Erythroblast (primary cell): ENCODE measurements around the gene MAN2A2.
"Not testable (repeated sequence)": the region's sequence is repeated elsewhere in the genome, so short reads cannot be mapped to it uniquely, and the experiment has no call there.

Experiments used
- DNase-seq, 2 experiments: peaks; one replicate each; lab custom pipeline; 2025; lab: John Stamatoyannopoulos, UW
- GATA1 ChIP-seq: IDR thresholded peaks from 2 replicates; pipeline ENCODE4 v1.6.1; 2011; ENCODE audit warnings: low read depth, mild to moderate bottlenecking, control low read depth, low read length, moderate library complexity
- POLR2A ChIP-seq: IDR thresholded peaks from 2 replicates; pipeline ENCODE4 v1.6.1; 2011; ENCODE audit warnings: mild to moderate bottlenecking, low read length

Gene MAN2A2

GRCh38 chr15:90901175-90902039, 1.7 kb upstream of the MAN2A2 start:
- TF ChIP-seq GATA1 = peak; percentile 92
- no peak for TF ChIP-seq POLR2A
- DNase-seq = peak; percentile 97 to 100

DNA sequence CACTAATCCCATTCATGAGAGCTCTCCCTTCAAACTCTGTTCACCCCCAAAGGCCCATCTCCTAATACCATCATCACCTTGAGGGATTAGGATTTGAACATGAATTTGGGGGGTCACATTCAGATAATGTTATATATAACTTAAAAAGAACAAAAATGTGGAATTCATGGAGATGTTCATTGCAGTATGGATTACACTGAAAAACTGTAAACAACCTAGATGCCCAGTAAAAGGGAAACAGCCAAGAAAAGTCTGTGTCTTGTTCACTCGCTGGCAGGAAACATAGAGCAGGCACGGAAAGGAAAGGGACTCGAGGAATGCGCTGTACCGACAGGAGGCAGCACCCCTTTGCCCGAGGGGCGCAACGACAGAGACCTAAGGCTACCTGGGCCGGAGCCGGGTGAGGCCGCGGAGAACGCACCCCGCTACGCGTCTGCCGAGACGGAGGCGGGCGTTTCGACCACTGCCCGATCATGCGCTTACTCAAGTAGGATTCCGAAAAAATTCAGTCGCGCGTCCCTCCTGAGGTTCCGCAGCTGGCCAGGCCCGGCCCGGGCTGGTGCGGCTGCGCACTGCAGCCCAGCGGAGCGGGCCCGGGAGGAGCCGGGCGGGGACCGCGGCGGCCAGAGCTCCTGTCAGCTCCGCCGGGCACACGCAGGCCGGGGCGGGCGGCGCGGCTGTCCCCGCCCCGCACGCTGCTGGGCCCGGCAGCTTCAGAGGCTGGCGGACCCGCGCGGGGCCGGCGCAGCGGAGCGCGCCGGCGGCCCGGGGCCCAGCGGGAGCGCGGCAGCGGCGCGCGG, 862 bp upstream of the MAN2A2 start:
- peak; percentile 84 to 95 for DNase-seq
- peak; percentile 94 for TF ChIP-seq POLR2A
- TF ChIP-seq GATA1 = no peak

DNA sequence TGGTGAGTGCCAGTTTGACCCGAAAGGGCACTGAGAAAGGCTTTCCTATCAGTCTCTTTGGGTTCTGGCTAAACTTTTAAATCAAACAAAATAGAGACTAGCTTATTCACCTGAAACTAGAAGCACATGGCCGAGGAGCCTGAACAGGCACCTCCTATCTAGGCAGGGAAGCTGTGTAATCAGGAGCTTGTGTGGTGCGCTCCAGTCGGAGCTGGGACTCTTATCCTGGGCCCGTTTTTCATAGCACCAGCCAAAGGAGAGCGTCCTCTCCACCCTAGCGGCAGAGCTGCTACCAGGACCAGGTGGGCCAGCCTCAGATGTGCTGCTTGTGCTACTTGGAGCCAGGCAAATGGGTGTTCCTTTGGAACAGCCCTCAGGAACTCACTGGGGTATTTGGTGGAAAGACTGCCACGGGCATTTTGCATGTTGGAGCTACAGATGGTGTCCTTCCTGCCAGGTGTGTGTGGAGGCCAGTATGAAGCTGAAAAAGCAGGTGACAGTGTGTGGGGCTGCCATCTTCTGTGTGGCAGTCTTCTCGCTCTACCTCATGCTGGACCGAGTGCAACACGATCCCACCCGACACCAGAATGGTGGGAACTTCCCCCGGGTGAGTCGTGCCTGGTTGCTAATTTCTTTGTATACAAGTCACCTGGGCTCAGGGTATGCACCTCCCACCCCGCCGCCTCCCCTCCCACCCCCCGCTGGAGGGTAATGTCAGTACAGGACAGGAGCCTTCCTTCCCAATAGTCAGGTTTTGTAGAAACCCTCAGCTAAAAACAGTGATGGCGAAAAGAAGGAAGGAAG, 833 bp downstream of the MAN2A2 start:
- peak; percentile 88 for DNase-seq
- peak; percentile 45 for TF ChIP-seq POLR2A
- no peak for TF ChIP-seq GATA1

DNA sequence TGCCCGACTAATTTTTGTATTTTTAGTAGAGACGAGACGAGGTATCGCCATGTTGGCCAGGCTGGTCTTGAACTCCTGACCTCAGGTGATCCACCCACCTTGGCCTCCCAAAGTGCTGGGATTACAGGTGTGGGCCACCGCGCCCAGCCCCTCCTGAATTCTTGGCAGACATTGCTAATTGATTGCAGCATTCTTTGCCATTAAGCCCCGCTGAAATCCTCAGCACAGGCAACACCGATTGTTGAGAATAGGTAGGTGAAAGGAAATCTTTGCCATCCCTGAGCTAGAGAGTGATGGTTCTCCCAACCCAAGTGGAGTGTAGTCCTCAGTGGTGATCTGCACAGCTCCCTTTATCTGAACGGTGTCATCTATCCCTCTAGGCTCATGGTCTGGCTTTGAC, 1.6 kb downstream of the MAN2A2 start:
- no peak for TF ChIP-seq GATA1
- TF ChIP-seq POLR2A = no peak
- no peak for DNase-seq

DNA sequence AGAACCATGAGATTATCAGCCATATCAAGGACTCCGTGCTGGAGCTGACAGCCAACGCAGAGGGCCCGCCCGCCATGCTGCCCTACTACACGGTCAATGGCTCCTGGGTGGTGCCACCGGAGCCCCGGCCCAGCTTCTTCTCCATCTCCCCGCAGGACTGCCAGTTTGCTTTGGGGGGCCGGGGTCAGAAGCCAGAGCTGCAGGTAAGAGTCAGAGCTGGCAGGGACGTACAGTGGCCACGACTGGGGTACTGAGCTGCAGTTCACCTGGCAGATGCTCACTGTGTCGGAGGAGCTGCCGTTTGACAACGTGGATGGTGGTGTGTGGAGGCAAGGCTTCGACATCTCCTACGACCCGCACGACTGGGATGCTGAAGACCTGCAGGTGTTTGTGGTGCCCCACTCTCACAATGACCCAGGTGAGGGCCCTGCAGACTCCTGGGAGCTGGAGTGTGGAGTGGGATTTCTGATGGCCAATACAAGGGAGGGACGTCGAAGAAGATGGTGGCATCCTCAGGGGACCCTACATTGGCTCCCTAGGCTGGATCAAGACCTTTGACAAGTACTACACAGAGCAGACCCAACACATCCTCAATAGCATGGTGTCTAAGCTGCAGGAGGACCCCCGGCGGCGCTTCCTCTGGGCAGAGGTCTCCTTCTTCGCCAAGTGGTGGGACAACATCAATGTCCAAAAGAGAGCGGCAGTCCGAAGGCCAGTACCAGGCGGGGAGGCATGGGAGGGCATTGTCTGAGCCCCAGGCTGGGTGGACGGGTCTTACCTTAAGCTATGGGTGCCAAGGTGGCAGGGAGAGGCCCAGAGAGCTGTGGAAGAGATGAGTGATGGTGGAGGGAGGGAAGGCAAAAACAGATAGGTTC, 2.4 kb downstream of the MAN2A2 start:
- DNase-seq = no peak
- TF ChIP-seq GATA1 = no peak
- TF ChIP-seq POLR2A = no peak

- DNase-seq = no peak
- TF ChIP-seq POLR2A (no peak), GATA1 (no peak)
Observed at GRCh38 chr15:90906181-90906849, 3.2 kb downstream of the MAN2A2 start.

DNA sequence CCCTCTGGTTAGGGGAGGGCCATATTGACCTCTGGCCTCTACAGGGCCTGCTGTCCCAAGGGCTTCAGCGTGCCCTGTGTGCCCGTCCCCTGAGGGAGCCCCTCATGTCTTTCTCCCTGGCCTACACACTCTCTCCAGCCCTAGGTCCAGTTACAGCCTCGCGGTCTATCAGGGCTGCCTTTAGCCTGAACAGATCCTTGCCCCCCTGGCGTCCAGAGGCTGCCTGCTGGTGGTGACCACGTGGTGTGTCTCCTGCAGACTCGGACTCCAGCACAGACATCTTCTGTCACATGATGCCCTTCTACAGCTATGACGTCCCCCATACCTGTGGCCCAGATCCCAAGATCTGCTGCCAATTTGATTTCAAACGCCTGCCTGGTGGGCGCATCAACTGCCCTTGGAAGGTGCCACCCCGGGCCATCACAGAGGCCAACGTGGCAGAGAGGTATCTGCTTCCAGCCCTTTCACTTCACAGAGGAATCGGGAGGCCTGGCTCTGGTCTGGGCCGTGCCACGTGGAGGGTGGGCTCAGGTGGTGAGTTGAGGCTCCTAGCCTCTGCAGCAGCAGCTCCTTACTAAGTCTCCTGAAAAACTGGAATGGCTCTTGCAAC, 4.1 kb downstream of the MAN2A2 start:
- no peak for DNase-seq
- no peak for TF ChIP-seq POLR2A
- TF ChIP-seq GATA1 = no peak

GRCh38 chr15:90907838-90908507, 4.9 kb downstream of the MAN2A2 start:
- DNase-seq = no peak
- TF ChIP-seq POLR2A (no peak), GATA1 (no peak)

DNA sequence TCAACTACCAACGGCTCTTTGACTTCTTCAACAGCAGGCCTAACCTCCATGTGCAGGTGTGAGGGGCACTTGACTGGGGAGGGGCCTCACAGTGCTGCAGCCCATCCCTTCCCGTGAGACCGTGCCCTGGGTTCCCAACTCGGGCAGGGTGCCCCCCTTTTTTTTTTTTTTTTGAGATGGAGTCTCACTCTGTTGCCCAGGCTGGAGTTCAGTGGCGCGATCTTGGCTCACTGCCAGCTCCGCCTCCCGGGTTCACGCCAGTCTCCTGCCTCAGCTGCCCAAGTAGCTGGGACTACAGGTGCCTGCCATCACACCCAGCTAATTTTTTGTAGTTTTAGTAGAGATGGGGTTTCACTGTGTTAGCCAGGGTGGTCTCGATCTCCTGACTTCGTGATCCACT, 6.3 kb downstream of the MAN2A2 start:
- not testable (repeated sequence) for DNase-seq

DNA sequence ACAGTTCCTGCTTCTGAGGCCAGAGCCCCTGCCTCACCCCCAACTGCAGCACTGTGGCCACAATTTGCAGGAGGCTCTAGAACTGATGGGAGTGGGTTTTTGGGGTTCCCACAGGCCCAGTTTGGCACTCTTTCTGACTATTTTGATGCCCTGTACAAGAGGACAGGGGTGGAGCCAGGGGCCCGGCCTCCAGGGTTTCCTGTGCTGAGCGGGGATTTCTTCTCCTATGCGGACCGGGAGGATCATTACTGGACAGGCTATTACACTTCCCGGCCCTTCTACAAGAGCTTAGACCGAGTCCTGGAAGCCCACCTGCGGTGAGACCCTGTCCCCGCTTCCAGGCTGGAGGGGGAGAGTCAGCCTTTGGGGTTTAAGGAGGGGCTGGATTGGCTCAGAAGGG, 6.9 kb downstream of the MAN2A2 start:
- no peak for DNase-seq
- no peak for TF ChIP-seq GATA1
- no peak for TF ChIP-seq POLR2A

DNA sequence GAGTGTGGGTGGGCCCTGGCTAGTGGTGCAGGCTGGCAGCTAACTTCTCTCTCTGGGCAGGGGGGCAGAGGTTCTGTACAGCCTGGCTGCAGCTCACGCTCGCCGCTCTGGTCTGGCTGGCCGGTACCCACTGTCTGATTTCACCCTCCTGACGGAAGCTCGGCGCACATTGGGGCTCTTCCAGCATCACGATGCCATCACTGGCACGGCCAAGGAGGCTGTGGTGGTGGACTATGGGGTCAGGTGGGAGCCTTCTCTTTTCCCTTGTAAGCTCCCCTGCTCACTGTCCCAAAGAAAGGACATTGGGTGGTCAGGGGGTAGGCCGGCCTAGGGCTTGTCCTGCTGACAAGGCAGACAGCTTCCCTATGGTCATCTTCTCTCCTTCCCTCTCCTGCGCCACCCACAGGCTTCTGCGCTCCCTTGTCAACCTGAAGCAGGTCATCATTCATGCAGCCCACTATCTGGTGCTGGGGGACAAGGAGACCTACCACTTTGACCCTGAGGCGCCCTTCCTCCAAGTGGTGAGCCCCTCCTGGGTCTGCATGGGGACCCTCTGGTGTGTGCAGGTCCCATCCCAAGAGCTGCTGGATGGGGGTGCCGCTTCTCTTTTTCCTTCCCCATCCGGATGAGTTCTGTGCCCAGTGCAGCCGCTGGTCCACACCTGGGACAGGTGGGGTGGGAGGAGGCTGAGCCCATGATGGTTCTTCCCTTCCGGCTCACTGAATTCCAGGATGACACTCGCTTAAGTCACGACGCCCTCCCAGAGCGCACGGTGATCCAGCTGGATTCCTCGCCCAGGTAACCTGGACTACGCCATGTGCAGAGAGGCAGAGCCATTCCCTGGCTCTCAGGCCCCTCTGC, 7.6 kb downstream of the MAN2A2 start:
- TF ChIP-seq GATA1 (no peak), POLR2A (no peak)
- DNase-seq = no peak
